HG03064 (cell line): ENCODE data around the gene ASB16.
"Not testable (repeated sequence)": the region's sequence is repeated elsewhere in the genome, so short reads cannot be mapped to it uniquely, and the experiment has no call there.

Experiments
- ATAC-seq: cut with Tn5 transposase; IDR thresholded peaks from one replicate; pipeline ENCODE4 v1.9.1; 2021; ENCODE audit warnings: low read depth; ENCODE audit not compliant: unreplicated experiment

The ASB16 gene, protein sequence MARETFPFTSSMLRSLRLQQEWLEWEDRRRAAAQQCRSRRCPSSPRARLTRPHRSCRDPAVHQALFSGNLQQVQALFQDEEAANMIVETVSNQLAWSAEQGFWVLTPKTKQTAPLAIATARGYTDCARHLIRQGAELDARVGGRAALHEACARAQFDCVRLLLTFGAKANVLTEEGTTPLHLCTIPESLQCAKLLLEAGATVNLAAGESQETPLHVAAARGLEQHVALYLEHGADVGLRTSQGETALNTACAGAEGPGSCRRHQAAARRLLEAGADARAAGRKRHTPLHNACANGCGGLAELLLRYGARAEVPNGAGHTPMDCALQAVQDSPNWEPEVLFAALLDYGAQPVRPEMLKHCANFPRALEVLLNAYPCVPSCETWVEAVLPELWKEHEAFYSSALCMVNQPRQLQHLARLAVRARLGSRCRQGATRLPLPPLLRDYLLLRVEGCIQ

DNA sequence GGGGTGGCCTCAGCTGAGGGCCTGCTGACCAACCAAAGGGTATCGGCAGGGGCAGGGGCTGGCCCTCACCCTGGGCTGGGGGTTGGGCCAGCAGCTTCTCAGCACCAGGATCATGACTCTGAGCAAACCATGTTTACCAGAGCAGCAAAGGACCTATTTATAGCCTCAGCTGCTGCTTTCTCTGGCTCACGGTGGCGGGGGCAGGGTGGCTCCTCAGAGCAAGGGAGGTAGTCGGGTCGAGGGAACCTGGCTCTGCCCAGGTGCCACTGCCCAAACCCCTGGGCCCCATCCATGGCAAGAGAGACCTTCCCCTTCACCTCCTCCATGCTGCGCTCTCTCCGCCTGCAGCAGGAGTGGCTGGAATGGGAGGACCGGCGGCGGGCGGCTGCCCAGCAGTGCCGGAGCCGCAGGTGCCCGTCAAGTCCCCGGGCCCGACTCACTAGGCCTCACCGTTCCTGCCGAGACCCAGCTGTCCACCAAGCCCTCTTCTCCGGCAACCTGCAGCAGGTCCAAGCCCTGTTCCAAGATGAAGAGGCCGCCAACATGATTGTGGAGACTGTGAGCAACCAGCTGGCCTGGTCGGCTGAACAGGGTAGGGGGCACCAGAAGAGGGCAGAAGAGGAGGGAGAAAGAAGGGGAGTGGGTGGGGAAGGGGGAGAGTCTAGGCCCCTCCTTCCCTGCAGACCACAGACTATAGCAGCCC, at the start of gene ASB16:
ASB16 (plus strand) TSS at position 206 of the 703 bp plus-strand sequence; CDS start at position 292, 86 bp downstream.
- no peak for ATAC-seq

DNA sequence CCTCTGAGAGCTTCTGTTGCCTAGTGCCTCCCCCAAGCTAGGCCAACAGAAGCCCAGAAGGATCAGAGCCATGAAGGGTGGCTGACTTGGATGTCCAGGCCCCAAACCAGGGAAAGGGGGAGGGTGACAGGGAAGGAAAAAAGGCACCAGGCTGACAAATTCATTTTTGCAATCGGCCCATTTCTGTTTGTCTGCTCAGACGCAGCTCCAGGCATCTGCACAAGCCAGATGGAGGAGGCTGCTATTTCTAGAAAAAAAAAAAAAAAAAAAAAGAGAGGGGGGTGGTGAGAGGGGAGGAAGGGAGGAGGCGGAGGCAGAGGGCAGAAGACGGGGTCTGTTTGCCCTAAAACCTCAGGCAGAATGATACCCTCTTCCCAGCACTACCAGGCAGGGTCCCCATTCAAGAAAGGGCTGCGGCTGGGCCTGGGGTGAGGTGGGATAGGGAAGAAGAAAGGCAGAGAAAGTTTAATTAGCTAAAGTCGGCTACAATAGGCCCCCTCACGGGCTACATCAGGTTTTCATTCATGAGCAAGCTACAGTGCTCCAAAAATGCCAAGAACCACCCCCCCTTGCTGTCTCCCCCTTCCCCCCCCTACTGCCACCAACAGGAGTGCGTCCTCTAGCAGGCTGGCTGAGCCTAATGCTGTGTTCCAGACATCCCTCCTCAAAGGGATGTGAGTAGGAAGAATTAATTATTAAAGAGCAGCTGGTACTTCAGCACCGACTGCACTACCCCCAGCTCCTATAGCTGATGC, 49.5 kb upstream of the ASB16 start:
- ATAC-seq, result no peak

DNA sequence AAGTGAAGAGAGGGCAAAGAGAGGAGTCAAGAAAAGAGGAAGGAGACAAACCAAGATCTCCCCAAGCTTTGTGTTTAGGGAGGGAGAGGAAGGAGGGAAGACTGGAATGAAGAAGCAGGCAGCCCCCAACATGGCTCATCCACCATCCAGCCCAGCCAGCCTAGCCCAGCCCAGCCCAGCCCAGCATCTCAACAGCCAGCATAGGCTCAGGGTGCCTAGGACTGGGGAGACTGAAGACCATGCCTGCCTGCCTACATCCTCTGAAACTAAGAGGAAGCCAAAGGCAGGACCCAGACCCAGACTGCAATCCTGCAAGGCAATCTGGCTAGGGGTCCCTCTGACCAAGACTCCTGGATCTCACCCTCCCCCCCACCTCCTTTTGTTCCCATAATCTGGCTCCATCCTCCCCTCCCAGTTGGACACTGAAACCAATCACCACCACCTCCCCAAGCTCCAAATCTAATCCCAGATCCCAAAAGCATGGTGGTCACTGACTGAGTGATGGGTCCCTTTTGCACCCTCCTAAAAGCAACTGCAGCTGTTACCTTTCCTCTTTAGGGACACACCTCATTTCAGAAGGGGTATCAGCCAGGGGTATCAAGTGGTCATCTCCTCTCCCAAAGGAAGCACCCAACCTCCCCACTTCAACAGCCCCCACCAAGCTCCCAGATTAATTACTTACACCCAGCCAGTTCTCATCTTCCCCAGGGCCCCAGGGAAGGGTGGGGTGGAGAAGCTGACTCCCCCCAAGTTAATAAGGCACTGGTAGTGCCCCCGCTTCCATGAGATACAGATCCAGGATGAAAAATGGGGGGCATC, 48.3 kb upstream of the ASB16 start:
- ATAC-seq, result no peak

DNA sequence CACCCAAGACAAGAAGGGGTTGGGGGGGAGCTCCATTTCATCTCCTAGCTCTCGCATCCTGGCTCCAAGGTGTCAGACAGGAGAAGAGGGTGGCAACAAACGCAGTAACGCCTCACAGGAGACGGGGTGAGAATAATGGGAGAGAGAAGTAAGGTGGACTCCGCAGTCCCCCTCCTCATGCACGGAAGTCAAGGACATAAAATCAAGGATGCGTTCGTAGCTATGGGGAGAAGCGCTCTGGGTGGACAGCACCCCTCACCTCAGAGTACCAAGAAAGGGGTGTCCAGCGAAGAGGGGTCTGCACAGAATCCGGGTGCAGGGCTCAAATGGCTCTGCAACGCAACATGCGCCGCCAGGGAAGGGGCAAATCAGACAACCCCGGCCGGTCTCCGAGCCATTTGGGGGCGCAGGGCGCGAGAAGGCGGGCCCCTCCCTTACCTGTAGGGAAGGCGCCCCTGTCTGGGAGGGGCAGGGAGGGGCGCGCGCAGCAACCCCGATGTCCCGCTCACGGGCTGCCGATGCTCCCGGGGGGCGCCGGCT, 47.6 kb upstream of the ASB16 start:
- ATAC-seq, result peak; percentile 12

DNA sequence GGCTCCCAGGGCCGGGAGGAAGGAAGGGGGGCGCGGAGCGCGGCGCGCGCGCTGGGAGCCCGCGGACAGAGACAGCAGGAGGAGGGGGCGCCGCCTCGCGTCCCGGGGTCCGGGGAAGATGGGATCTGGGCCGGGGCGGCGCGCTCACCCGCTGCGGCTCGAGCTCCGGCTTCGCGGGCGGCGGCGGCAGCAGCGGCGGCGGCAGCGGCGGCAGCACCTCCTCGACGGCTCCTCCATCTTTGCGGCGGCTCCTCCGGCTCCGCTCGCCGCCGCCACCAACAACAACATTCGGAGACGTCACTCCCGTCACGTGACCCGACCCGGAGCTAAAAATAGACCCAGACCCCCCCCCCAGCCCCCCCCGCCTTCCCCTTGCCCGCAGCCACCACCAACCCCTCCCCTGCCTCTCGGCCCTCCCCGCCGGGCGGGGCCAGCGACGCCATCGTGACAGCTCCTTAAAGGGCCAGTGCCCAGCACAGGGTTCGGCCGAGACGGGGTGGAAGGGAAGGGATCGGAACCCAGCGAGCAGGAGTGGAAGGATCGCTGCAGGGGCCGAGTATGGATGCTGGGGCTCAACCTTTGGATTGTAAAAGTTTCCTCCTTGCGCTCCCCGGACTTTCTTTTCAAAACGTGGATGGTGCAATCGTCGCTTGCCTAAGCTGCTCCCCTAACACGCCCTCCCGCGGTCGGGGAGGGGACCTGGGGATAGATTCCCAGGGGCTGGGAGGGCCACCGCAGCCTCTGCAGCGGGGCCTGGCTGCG, 47.0 kb upstream of the ASB16 start, which contains the start of gene HDAC5:
HDAC5 (minus strand) TSS at position 286 of the 762 bp plus-strand sequence. CDS start 6,126 bp downstream, outside the sequence.
- ATAC-seq, result peak; percentile 73

DNA sequence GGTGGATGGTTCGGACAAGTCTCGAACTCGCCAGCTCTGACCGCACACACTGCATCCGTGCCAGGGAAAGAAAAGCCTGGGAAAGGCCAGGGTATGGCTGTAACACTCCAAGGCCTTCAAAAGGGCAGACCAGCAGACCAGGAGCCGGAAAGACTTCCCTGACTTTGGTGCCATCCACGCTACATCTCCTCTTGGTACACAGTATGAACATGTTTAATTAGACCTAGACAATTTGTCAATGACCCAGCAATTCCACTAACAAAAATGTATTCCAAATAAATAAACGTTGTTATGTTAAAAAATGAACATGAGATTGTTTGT, 46.4 kb upstream of the ASB16 start:
- no peak for ATAC-seq

DNA sequence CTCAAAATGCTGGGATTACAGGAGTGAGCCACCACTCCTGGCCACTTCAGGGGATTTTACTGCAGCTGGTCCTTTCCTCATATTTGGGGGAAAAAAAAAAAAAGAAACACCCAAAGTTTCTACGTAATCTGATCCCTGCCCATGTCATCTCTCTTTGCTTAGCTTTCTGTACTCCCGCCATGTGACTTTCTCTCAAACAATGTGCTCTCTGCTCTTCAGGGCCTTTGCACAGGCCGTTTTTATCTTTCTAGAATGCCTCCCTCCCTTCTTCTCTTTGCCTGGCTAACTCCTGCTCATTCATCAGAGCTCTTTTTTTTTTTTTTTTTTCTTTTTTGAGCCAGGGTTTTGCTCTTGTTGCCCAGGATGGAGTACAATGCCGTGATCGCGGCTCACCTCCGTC, 42.1 kb upstream of the ASB16 start:
- no peak for ATAC-seq

DNA sequence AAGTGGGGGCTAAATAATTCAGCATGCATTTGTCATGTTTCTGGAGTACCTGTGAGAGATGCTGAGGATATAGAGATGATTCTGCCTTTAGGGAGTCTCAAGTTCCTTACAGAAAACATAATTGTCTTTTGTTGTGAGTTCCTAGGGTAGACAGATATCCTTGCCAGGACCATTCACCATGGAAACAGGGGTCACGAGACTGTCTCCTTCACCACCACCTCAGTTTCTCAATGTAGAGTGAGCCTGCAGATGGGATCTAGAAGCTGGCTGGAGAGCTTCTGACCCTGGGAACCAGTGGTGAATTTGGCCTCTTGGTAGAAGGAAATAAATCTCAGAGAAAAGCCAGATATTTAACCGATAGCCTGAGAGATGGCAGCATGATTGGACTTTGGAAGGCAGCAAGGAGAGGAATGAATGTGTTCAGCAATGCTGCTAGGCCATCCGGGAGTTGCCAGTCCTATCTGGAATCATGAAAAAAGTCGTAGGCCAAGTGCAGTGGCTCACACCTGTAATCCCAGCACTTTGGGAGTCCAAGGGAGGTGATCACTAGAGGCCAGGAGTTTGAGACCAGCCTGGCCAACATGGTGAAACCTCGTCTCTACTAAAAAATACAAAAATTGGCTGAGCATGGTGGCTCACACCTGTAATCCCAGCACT, 39.7 kb upstream of the ASB16 start:
- ATAC-seq, result no peak

DNA sequence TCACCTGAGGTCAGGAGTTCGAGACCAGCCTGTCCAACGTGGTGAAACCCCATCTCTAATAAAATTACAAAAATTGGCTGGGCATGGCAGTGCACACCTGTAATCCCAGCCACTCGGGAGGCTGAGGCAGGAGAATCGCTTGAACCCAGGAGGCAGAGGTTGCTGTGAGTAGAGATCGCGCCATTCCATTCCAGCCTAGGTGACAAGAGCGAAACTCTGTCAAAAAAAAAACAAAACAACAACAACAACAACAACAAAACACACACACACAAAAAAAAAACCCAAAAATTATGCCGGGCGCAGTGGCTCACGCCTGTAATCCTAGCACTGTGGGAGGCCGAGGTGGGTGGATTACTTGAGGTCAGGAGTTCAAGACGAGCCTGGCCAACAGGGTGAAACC, 39.1 kb upstream of the ASB16 start:
- not testable (repeated sequence) for ATAC-seq

DNA sequence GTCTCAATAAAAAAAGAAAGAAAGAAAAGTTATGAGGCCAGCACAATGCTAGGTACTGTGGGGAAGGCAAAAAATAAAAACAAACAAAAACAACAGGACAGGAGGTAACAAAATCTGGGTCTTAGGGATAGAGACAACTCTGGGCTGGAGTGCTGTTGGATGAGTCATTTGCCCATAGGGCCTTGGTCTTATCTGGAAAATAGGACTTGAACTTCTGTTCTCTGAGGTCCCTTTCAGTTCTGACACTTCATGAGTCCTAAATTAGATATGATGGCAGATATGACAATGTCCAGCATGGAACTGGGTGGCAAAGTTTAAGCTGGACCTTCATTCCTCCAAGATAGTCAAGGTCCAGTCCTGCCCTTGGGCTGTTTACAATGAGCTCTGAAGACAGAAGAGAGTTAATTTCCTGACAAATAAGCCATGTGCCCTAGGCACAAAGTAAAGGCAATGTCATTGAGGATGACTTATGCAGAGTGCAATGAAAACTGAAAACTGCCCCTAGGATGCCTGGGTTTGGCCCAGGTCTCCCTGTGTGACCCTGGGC, 38.2 kb upstream of the ASB16 start:
- no peak for ATAC-seq

DNA sequence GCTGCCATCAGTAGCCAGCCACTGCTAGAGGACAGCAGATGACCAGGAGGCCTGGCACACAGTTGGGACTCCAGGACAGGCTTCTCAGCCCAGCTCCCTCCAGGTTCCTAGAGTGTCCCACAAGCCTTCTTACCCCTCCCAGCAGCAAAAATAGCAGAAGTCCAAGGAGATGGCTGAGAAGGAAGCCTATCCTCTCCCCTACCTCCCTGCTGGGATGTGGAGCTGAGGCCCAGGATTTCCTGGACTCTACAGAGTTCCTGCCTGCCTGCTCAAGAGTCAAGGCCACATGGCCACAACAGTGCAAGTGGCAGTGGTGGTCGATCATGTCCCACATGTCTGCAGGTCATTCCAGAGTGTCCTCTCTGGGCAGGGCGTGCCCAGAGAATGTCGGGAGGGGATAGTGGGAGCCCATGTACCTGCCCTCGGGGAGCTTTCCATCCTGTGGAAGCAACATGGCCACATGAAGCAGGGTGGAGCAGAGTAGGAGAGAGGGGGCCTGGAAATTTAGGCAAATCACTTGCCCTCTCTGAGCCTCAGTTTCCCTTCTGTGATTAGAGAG, 36.5 kb upstream of the ASB16 start:
- ATAC-seq, result no peak

DNA sequence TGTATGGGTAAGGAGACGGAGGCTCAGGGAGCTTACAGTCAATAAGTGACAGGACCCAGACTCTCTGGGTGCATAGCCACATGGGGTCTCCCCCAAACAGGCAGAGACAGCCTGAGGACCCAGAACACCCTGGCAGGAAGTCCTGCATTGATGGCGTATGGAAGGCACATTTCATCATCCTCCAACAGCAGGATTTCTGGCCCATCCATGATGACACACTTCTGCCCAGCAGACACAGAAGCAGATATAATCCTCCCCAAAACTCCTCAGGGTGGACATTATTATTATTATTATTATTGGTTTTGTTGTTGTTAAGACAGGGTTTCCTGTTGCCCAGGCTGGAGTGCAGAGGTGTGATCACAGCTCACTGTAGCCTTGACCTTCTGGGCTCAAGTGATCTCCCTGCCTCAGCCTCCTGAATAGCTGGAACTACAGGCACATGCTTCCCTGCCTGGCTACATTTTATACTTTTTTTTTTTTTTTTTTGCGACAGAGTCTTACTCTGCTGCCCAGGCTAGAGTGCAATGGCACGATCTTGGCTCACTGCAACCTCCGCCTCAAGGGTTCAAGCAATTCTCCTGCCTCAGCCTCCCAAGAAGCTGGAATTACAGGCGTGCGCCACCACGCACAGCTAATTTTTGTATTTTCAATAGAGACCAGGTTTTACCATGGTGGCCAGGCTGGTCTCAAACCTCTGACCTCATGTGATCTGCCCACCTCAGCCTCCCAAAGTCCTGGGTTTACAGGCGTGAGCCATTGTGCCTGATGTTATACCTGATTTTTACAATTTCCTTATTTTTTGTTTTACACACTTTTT, 35.5 kb upstream of the ASB16 start:
- no peak for ATAC-seq

DNA sequence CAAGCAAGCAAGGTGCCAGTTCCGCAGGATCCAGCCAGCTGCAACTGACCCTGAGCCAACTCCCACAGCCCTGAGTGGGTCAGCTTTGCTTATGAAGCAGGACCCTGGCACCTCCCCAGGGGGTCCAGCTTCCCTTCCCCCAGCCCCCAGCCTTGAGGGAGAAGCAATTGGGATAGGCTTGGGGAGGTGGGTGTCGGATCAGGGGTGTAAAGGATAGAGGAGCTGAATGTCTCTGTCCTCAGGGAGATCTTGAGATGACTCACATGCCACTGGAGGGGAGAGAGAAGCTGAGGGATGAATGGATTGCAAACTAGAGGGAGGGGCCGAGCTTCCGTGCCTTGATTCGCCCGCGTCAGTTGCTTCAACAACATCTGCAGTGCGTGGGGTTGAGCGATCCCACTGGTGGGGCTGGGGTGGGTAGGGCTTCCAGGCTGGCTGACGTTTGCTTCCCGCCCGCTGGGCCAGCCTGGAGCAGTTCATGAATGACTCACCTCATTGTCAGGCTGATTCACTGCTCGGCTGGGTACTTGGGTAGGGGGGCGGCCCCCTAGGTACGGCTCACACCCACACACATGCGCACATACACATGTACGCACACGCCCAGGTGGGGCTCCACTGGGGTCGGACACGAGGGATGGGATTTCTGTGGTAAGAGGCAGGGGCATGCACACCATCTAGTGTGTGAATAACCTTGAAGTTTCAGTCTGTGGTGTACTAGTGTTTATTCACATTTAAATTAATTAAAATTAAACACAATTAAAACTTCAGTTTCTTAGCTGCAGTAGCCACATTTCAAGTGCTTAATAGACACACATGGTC, 32.4 kb upstream of the ASB16 start:
- ATAC-seq, result no peak

DNA sequence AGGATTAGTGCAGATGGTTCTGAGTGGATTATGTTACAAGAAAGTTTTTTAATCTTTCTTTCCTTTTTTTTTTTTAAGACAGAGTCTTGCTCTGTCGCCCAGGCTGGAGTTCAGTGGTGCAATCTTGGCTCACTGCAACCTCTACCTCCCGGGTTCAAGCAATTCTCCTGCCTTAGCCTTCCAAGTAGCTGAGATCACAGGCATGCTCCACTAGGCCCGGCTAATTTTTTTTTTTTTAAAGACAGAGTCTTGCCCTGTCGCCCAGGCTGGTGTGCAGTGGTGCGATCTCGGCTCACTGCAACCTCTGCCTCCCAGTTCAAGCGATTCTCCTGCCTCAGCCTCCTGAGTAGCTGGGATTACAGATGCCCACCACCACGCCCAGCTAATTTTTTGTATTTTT, 26.6 kb upstream of the ASB16 start:
- ATAC-seq, result not testable (repeated sequence)

DNA sequence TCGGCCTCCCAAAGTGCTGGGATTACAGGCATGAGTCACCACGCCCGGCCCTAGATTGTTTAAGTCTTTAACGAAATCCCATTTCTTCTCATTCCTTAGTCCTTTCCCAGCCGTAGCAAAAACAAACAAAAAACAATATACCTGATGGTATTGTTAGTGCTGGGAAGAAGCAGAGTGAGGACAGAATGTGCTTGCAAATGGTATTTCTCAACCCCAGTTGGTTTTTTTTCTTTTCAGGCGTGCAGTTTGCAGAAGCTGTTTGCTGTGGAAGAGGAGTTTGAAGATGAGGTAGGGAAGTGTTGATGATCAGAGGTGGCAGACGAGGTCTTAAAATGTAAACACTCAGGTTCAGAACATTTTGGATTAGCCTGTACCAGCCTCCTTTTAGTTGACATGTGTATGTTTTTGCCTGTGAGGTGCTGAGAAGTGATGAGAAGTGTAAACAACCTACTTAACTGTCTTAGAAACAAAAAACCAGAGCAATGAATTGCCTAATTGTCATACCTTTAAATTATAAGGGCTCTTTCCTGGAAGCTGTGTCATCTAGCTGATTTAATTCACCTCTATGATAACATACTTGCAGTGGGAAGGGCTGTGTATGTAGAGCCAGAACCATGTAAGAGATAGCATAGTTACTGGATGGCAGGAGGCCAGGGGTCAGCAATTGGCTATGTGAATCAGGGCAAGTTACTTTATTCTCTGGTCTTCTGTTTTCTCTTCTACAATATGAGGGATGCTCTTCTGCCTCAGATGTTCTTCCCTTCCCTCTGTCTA, 25.4 kb upstream of the ASB16 start:
- ATAC-seq, result no peak
